Common myeloid progenitor, CD34-positive (primary cell): ENCODE measurements around the gene TBCA.
"Not testable (repeated sequence)": the region's sequence is repeated elsewhere in the genome, so short reads cannot be mapped to it uniquely, and the experiment has no call there.

ENCODE experiments used
- CTCF ChIA-PET: fragments of 350-600 bp; sonication (Branson Sonifier 250); formaldehyde crosslinking; loops from one replicate; lab custom pipeline; 2021; ENCODE audit warnings: antibody characterized with exemption; lab: Charles Lee
- POLR2A ChIA-PET: fragments of 350-600 bp; sonication (Branson Sonifier 250); formaldehyde crosslinking; loops from one replicate; lab custom pipeline; 2021; ENCODE audit warnings: antibody characterized with exemption; lab: Charles Lee
- DNase-seq, 3 donors: peaks; one replicate each; pipeline versions ENCODE4 v3.0.0 to v3.0.0-alpha.2; 2013
- H3K27ac ChIP-seq, 2 experiments: 1 replicate in 1 of 2; 2 replicates in 1 of 2; pipeline ENCODE4 v1.7.0; 2013; ENCODE audit warnings: inconsistent platforms in 2 of 2, low read length in 2 of 2, mild to moderate bottlenecking in 2 of 2, low read depth in 1 of 2, moderate library complexity in 1 of 2; ENCODE audit not compliant: severe bottlenecking in 2 of 2, insufficient read depth in 1 of 2, poor library complexity in 1 of 2
- H3K27me3 ChIP-seq, 5 experiments: replicated peaks in 2 of 5; 1 replicate in 3 of 5; 2 replicates in 2 of 5; pipeline versions ENCODE4 v1.6.1 to v1.7.0; 2013; ENCODE audit warnings: low read length in 4 of 5, mild to moderate bottlenecking in 2 of 5, moderate library complexity in 2 of 5, inconsistent platforms in 1 of 5; ENCODE audit not compliant: insufficient read depth in 5 of 5, control insufficient read depth in 4 of 5
- H3K36me3 ChIP-seq, 4 experiments: 1 replicate in 2 of 4; 2 replicates in 2 of 4; pipeline versions ENCODE4 v1.6.1 to v1.7.0; 2013; ENCODE audit warnings: low read length in 3 of 4, control low read depth in 1 of 4, mild to moderate bottlenecking in 1 of 4; ENCODE audit not compliant: control insufficient read depth in 4 of 4, insufficient read depth in 4 of 4
- H3K4me1 ChIP-seq, 4 experiments: 1 replicate in 3 of 4; 2 replicates in 1 of 4; pipeline versions ENCODE4 v1.6.1 to v1.7.1; 2013; ENCODE audit warnings: low read length in 3 of 4, mild to moderate bottlenecking in 3 of 4, control low read depth in 1 of 4, inconsistent platforms in 1 of 4, moderate library complexity in 1 of 4; ENCODE audit not compliant: control insufficient read depth in 4 of 4, insufficient read depth in 4 of 4; ENCODE audit errors: control extremely low read depth in 1 of 4
- H3K4me3 ChIP-seq, 7 experiments: 1 replicate in 4 of 7; 2 replicates in 3 of 7; pipeline versions ENCODE4 v1.5.1 to v1.7.0; 2013; ENCODE audit warnings: mild to moderate bottlenecking in 7 of 7, low read length in 6 of 7, moderate library complexity in 6 of 7, inconsistent platforms in 2 of 7, low read depth in 2 of 7, control low read depth in 1 of 7; ENCODE audit not compliant: insufficient read depth in 4 of 7, control insufficient read depth in 1 of 7; ENCODE audit errors: extremely low read depth in 1 of 7
- H3K9me3 ChIP-seq, 5 experiments: 1 replicate in 4 of 5; 2 replicates in 1 of 5; pipeline versions ENCODE4 v1.6.1 to v1.7.1; 2013; ENCODE audit warnings: low read length in 4 of 5, mild to moderate bottlenecking in 2 of 5, inconsistent platforms in 1 of 5, low read depth in 1 of 5, moderate library complexity in 1 of 5; ENCODE audit not compliant: control insufficient read depth in 4 of 5, insufficient read depth in 2 of 5; ENCODE audit errors: control extremely low read depth in 1 of 5
- WGBS: methylation state at CpG from one replicate; pipeline ENCODE4 v1.1.5; 2013; ENCODE audit not compliant: insufficient coverage; 5-methylcytosine and 5-hydroxymethylcytosine counted together

The TBCA gene

DNA sequence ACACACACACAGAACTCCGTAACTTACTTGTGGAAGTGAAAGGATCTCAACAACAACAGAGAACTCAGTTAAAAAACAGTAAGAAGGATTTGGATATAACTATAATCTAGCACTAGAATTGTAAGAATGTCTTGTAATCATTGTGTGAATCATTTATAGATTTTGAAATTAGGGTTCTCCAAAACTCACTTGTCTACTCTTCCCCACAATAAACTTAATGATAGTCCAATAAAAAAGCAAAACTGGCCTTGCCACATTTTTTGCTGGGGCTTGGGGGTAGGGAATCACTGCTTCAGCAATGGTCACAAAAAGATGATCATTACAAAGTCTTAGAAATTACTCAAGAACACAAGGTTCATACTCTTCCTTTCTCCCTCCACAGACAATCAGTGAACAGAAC, 8.8 kb downstream of the TBCA start:
- Histone ChIP-seq H3K9me3 (peaks cover 0 to 25% (median 2%) of the 10 kb centered on the region in 5 experiments), H3K36me3 (peaks cover 4 to 49% (median 28%) of the 10 kb centered on the region in 4 experiments), H3K27me3 (no peaks in the 10 kb centered on the region), H3K4me3 (no peak overlapping the region), H3K27ac (no peak overlapping the region), H3K4me1 (no peaks in the 10 kb centered on the region)
- ChIA-PET CTCF (no interaction called here), POLR2A (interaction anchor here (0.6 to 1.0 kb wide), 2 partner anchors 13 to 432 kb away, joined by 3 read pairs; no protein-coding TSS in a partner anchor)
- no peak for DNase-seq
- no CpG with 5 or more reads among the region's 1 CpG for whole genome bisulfite sequencing

DNA sequence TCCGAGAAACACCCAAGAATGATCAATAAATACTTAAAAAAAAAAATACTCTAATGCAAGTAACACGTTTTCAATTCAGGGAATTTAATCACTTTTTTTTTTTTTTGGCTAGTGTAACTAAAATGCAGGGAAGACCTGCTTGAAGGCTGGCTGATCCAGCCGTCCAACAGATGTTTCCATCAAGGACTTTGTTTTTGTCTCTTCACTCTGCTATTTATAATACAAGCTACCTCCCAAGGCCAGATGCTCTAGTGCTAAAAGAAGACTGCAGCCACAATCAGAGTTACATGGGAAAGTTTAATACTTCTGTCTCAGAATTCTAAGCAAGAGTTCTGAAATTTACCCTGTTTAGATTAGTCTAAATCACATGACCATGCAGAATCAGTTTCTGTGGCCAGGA, 14.5 kb downstream of the TBCA start:
- DNase-seq = no peak
- Histone ChIP-seq H3K27ac (no peak overlapping the region), H3K4me1 (no peaks in the 10 kb centered on the region), H3K36me3 (peaks cover 7 to 28% (median 15%) of the 10 kb centered on the region in 4 experiments), H3K27me3 (no peaks in the 10 kb centered on the region), H3K9me3 (peaks cover 0 to 25% (median 3%) of the 10 kb centered on the region in 5 experiments), H3K4me3 (no peak overlapping the region)
- ChIA-PET CTCF (no interaction called here), POLR2A (interaction anchor here (0.7 kb wide), 1 partner anchor 247 kb away, joined by 5 read pairs; no protein-coding TSS in a partner anchor)
- WGBS = no CpG with 5 or more reads among the region's 3 CpGs

DNA sequence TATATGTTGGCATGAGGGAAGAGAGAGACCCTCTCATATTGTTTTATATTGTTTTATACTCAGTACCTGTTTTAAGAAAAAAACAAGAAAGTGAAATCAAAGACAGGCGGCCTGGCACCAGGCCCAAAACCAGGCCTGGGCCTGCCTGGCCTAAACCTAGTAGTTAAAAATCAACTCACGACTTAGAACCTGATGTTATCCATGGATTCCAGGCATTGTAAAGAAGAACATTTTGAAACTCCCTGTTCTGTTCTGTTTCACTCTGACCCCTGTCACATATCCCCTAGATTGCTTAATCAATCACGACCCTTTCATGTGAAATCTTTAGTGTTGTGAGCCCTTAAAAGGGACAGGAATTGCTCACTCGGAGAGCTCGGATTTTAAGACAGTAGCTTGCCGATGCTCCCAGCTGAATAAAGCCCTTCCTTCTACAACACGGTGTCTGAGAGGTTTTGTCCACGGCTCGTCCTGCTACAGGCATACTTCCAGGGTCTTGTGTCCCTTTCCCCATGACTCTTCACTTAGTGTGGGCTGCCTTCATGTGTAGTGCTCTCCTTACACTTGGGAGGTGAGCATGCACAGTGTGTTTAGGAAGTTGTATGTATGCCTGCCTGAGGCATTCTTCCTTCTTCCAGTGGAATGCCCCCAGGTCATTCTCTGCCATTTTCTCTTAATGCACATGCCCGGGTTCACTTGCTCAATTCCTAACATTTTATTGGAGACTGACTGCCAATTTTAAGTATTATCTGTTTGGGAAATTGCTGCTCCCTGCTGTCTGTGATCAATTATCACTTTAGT, 17.8 kb downstream of the TBCA start:
- peaks cover 5 to 22% (median 12%) of the 10 kb centered on the region in 4 experiments for H3K36me3 ChIP-seq
- no peaks in the 10 kb centered on the region for H3K4me1 ChIP-seq
- POLR2A ChIA-PET = interaction anchor here (0.6 kb wide), 1 partner anchor 376 kb away, joined by 3 read pairs; no protein-coding TSS in a partner anchor
- no peak for DNase-seq
- 88% methylated on average over 7 of the region's 10 CpGs for WGBS
- H3K27me3 ChIP-seq = no peaks in the 10 kb centered on the region
- no peak overlapping the region for H3K27ac ChIP-seq
- peaks cover 0 to 12% (median 2%) of the 10 kb centered on the region in 5 experiments for H3K9me3 ChIP-seq
- CTCF ChIA-PET = no interaction called here
- no peak overlapping the region for H3K4me3 ChIP-seq

DNA sequence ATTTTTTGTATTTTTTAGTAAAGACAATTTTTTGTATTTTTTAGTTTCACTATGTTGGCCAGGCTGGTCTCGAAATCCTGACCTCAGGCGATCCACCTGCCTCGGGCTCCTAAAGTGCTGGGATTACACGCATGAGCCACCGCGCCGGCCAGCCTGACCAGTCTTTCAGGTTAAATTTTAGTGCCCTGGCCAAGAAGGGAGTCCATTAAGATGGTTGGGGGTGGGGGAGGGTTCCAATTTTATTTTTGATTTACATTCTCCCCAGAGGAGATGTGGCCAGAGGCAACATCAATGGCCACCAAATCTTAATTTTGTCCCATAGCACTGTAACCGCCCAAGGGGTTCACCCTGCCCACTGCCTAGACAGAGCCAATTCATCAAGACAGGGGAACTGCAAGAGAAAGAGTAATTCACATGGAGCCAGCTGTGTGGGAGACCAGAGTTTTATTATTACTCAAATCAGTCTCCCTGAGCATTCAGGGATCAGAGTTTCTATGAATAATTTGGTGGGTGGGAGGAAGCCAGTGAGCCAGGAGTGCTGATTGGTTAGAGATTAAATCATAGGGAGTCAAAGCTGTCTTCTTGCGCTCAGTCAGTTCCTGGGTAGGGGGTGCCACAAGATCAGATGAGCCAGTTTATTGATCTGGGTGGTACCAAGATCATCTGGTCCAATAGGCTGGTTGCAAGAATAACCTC, 24.7 kb downstream of the TBCA start:
- Histone ChIP-seq H3K4me3 (no peak overlapping the region), H3K4me1 (no peaks in the 10 kb centered on the region), H3K27ac (no peak overlapping the region), H3K27me3 (no peaks in the 10 kb centered on the region), H3K36me3 (peaks cover 0 to 5% (median 1%) of the 10 kb centered on the region in 4 experiments), H3K9me3 (no peaks in the 10 kb centered on the region)
- WGBS = 97% methylated on average over 4 of the region's 9 CpGs
- CTCF ChIA-PET = no interaction called here
- no peak for DNase-seq
- POLR2A ChIA-PET = no interaction called here

DNA sequence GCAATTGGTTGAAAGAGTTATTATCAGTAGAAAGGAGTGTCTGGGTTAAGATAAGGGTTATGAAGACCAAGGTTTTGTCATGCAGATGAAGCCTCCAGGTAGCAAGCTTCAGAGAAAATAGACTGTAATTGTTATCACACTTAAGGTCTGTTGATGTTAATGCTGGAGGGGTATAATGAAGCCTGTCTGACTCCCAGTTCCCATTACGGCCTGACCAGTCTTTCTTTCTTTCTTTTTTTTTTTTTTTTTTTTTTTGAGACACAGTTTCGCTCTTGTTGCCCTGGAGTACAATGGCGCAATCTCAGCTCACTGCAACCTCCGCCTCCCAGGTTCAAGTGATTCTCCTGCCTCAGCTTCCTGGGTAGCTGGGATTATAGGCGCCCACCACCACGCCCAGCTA, 25.2 kb downstream of the TBCA start:
- H3K27me3 ChIP-seq, DNase-seq, H3K4me3 ChIP-seq, H3K27ac ChIP-seq, H3K4me1 ChIP-seq, POLR2A ChIA-PET, H3K36me3 ChIP-seq, CTCF ChIA-PET, H3K9me3 ChIP-seq: not testable (repeated sequence)
- 100% methylated on average over 2 of the region's 6 CpGs for WGBS

DNA sequence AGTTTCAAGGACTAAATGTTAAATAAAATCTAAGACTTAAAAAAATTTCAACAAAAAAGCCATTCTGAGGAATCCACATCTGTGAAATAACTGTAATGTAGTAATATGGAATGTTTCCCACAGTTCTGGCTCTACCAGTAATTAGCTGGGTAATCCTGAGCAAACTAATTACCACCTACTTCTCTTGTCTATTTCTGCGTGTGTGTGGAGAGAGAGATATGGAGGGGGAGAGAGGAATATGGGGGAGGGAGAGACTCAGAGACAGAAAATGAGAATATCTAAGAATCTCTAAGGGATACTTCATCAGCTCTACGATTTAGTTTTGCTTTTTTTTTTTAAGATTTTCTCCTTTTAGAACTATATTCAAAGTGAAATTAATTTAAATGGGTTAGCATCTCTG, 28.0 kb downstream of the TBCA start:
- ChIA-PET CTCF (no interaction called here), POLR2A (interaction anchor here (0.6 kb wide), 1 partner anchor 55 kb away, joined by 4 read pairs; no protein-coding TSS in a partner anchor)
- H3K4me3 ChIP-seq = no peak overlapping the region
- H3K9me3 ChIP-seq = no peaks in the 10 kb centered on the region
- H3K36me3 ChIP-seq = peaks cover 0 to 8% (median under 1%) of the 10 kb centered on the region in 4 experiments
- no CpG with 5 or more reads among the region's 2 CpGs for WGBS
- H3K4me1 ChIP-seq = no peaks in the 10 kb centered on the region
- DNase-seq = no peak
- H3K27ac ChIP-seq = no peak overlapping the region
- H3K27me3 ChIP-seq = no peaks in the 10 kb centered on the region

DNA sequence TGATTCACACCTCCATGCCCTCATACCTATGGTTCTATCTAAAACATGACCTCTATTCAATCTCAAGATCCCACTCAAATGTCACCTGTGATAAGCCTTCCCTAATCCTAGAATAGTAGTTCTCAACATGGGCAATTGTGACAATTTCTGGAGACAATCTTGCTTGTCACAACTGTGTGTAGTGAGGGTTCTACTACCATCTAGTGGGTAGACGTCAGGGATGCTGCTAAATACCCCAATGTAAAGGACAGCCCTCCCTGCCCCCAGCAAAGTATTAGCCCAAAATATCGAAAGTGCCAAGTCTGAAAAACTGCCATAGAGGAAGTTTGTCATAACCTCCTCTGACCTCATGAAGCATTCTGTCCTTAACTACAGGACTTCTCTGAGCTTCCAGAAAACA, 32.0 kb downstream of the TBCA start:
- Histone ChIP-seq H3K27ac (no peak overlapping the region), H3K36me3 (peaks cover 0 to 9% (median 3%) of the 10 kb centered on the region in 4 experiments), H3K4me1 (no peaks in the 10 kb centered on the region), H3K4me3 (no peak overlapping the region), H3K9me3 (no peaks in the 10 kb centered on the region), H3K27me3 (no peaks in the 10 kb centered on the region)
- WGBS = 64% methylated on average over 2 of the region's 2 CpGs
- POLR2A ChIA-PET = no interaction called here
- peak in 2 of 3 donors; percentile 0 to 7 for DNase-seq
- CTCF ChIA-PET = no interaction called here
